WTC11 (cell line): ENCODE measurements around the gene ATG5. TPM values are rescaled to one million over a fixed set of nuclear protein-coding genes. Genes with fewer than 3 reads are reported as not detected.

Experiments
- ATAC-seq: fragments of 200-7000 bp; cut with Tn5 transposase; 2 replicates; pipeline ENCODE4 v1.10.0; 2021; ENCODE audit warnings: mild to moderate bottlenecking, moderate library complexity
- CTCF ChIA-PET: fragments of 300-600 bp; sonication (Branson Sonifier 250); formaldehyde crosslinking; loops from one replicate; lab custom pipeline; 2021; ENCODE audit warnings: antibody characterized with exemption; lab: Charles Lee
- POLR2A ChIA-PET: fragments of 350-600 bp; sonication (Branson Sonifier 250); formaldehyde crosslinking; loops from one replicate; lab custom pipeline; 2021; ENCODE audit warnings: antibody characterized with exemption; lab: Charles Lee
- DNase-seq: peaks from one replicate; pipeline ENCODE4 v3.0.0; 2021; ENCODE audit warnings: low spot score
- H3K27ac Mint-ChIP-seq: 2 replicates; pipeline ENCODE4 v1.8.0; 2021; ENCODE audit warnings: mixed read lengths
- H3K27me3 Mint-ChIP-seq: 2 replicates; pipeline ENCODE4 v1.8.0; 2021; ENCODE audit warnings: low read depth, mild to moderate bottlenecking, moderate library complexity, mixed read lengths
- H3K36me3 Mint-ChIP-seq: 2 replicates; pipeline ENCODE4 v1.8.0; 2021; ENCODE audit warnings: mixed read lengths
- H3K4me1 Mint-ChIP-seq: 2 replicates; pipeline ENCODE4 v1.8.0; 2022; ENCODE audit warnings: mixed read lengths
- H3K4me3 Mint-ChIP-seq: 2 replicates; pipeline ENCODE4 v1.8.0; 2021; ENCODE audit warnings: mild to moderate bottlenecking, moderate library complexity, mixed read lengths
- H3K9me3 Mint-ChIP-seq: 2 replicates; pipeline ENCODE4 v1.8.0; 2021; ENCODE audit warnings: mixed read lengths
- ATF6 ChIP-seq: sonication (generic); formaldehyde crosslinking; IDR thresholded peaks from 2 replicates; pipeline ENCODE4 v1.8.1; 2023; ENCODE audit warnings: mild to moderate bottlenecking, missing genetic modification reagents
- CREM ChIP-seq: sonication (generic); formaldehyde crosslinking; IDR thresholded peaks from 2 replicates; pipeline ENCODE4 v1.8.1; 2022; ENCODE audit warnings: mild to moderate bottlenecking, missing genetic modification reagents, moderate library complexity
- IRF2 ChIP-seq: sonication (generic); formaldehyde crosslinking; IDR thresholded peaks from 2 replicates; pipeline ENCODE4 v1.8.0; 2022; ENCODE audit warnings: low read depth, missing genetic modification reagents, borderline replicate concordance
- KAT7 ChIP-seq: sonication (generic); formaldehyde crosslinking; IDR thresholded peaks from 2 replicates; pipeline ENCODE4 v1.8.1; 2023; ENCODE audit warnings: missing genetic modification reagents, mild to moderate bottlenecking, borderline replicate concordance
- MLX ChIP-seq: sonication (generic); formaldehyde crosslinking; IDR thresholded peaks from 2 replicates; pipeline ENCODE4 v1.8.1; 2023; ENCODE audit warnings: mild to moderate bottlenecking, missing genetic modification reagents, moderate library complexity
- MYBL2 ChIP-seq: sonication (generic); formaldehyde crosslinking; IDR thresholded peaks from 2 replicates; pipeline ENCODE4 v1.8.1; 2023; ENCODE audit warnings: mild to moderate bottlenecking, moderate library complexity, missing genetic modification reagents
- PRDM15 ChIP-seq: sonication (generic); formaldehyde crosslinking; IDR thresholded peaks from 2 replicates; pipeline ENCODE4 v1.8.0; 2022; ENCODE audit warnings: missing genetic modification reagents
- PRRX2 ChIP-seq: fragments of 250-450 bp; sonication (Bioruptor Pico); IDR thresholded peaks from 2 replicates; pipeline ENCODE4 v1.8.0; 2021; ENCODE audit warnings: mild to moderate bottlenecking
- RORB ChIP-seq: fragments of 250-450 bp; sonication (Bioruptor Pico); IDR thresholded peaks from 2 replicates; pipeline ENCODE4 v1.9.0; 2021; ENCODE audit warnings: mild to moderate bottlenecking
- SOX15 ChIP-seq: fragments of 250-450 bp; sonication (Bioruptor Pico); IDR thresholded peaks from 2 replicates; pipeline ENCODE4 v1.9.0; 2021; ENCODE audit warnings: mild to moderate bottlenecking
- TEAD4 ChIP-seq: sonication (generic); formaldehyde crosslinking; IDR thresholded peaks from 2 replicates; pipeline ENCODE4 v1.8.0; 2022; ENCODE audit warnings: mild to moderate bottlenecking, missing genetic modification reagents
- total RNA-seq: library from RNA; stranded (reverse); gene quantifications from 3 replicates; pipeline ENCODE4 v1.2.3, GENCODE V29; 2021
- TF ChIP-seq, protein P1 (sequence below): sonication (generic); formaldehyde crosslinking; IDR thresholded peaks from 2 replicates; pipeline ENCODE4 v1.8.0; 2022; ENCODE audit warnings: mild to moderate bottlenecking, missing genetic modification reagents
- TF ChIP-seq, protein P2 (sequence below): sonication (generic); formaldehyde crosslinking; IDR thresholded peaks from 2 replicates; pipeline ENCODE4 v1.8.1; 2022; ENCODE audit warnings: mild to moderate bottlenecking, moderate library complexity, missing genetic modification reagents
- TF ChIP-seq, protein P3 (sequence below): sonication (generic); formaldehyde crosslinking; IDR thresholded peaks from 2 replicates; pipeline ENCODE4 v1.8.1; 2022; ENCODE audit warnings: mild to moderate bottlenecking, missing genetic modification reagents, moderate library complexity, borderline replicate concordance

Gene ATG5
- total RNA-seq, 1 experiment from 2014 or later = 32.6 TPM

GRCh38 chr6:106142876-106143431 is 182.6 kb downstream of the ATG5 start:
- POLR2A ChIA-PET = no interaction called here
- DNase-seq (no peak), ATAC-seq (no peak)
- no peak overlapping the region for H3K27ac Mint-ChIP-seq
- H3K4me1 Mint-ChIP-seq = peaks cover 29% of the 10 kb centered on the region
- no peak overlapping the region for H3K4me3 Mint-ChIP-seq
- H3K36me3 Mint-ChIP-seq = no peaks in the 10 kb centered on the region
- TF ChIP-seq ATF6 = no peak
- TF ChIP-seq KAT7 (CRISPR knock-in tag) = no peak
- TF ChIP-seq, protein P1, sequence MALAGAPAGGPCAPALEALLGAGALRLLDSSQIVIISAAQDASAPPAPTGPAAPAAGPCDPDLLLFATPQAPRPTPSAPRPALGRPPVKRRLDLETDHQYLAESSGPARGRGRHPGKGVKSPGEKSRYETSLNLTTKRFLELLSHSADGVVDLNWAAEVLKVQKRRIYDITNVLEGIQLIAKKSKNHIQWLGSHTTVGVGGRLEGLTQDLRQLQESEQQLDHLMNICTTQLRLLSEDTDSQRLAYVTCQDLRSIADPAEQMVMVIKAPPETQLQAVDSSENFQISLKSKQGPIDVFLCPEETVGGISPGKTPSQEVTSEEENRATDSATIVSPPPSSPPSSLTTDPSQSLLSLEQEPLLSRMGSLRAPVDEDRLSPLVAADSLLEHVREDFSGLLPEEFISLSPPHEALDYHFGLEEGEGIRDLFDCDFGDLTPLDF (CRISPR knock-in tag) = no peak
- TF ChIP-seq, protein P2, sequence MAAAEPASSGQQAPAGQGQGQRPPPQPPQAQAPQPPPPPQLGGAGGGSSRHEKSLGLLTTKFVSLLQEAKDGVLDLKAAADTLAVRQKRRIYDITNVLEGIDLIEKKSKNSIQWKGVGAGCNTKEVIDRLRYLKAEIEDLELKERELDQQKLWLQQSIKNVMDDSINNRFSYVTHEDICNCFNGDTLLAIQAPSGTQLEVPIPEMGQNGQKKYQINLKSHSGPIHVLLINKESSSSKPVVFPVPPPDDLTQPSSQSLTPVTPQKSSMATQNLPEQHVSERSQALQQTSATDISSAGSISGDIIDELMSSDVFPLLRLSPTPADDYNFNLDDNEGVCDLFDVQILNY (CRISPR knock-in tag) = no peak
- TF ChIP-seq, protein P3, sequence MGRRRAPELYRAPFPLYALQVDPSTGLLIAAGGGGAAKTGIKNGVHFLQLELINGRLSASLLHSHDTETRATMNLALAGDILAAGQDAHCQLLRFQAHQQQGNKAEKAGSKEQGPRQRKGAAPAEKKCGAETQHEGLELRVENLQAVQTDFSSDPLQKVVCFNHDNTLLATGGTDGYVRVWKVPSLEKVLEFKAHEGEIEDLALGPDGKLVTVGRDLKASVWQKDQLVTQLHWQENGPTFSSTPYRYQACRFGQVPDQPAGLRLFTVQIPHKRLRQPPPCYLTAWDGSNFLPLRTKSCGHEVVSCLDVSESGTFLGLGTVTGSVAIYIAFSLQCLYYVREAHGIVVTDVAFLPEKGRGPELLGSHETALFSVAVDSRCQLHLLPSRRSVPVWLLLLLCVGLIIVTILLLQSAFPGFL (CRISPR knock-in tag) = no peak
- no peak for TF ChIP-seq PRRX2
- no peak for TF ChIP-seq SOX15
- TF ChIP-seq TEAD4 (CRISPR knock-in tag) = no peak
- no peak for TF ChIP-seq PRDM15 (CRISPR knock-in tag)
- no peak for TF ChIP-seq CREM (CRISPR knock-in tag)
- no peak for TF ChIP-seq IRF2 (CRISPR knock-in tag)
- no peak for TF ChIP-seq MLX (CRISPR knock-in tag)
- TF ChIP-seq RORB (CRISPR knock-in tag) = no peak
- TF ChIP-seq MYBL2 (CRISPR knock-in tag) = no peak
- TF ChIP-seq, all 79 proteins: peak for 0
- Mint-ChIP-seq H3K9me3 (peaks cover 3% of the 10 kb centered on the region), H3K27me3 (no peaks in the 10 kb centered on the region)
- CTCF ChIA-PET = interaction anchor here (0.9 kb wide), 2 partner anchors 12 to 53 kb away, joined by 3 to 4 read pairs; no protein-coding TSS in a partner anchor
